Sigmoid colon (tissue), 4 donors: Measurements from ENCODE around the gene SDCCAG8.

Experiments
- CTCF ChIP-seq, 4 experiments: fragments of 450-650 bp in 3 of 4; fragments of 200-600 bp in 1 of 4; IDR thresholded peaks; one replicate each; pipeline ENCODE4 v1.5.1; 2016 to 2019; ENCODE audit warnings: antibody characterized with exemption in 4 of 4, mild to moderate bottlenecking in 3 of 4, moderate library complexity in 2 of 4
- EP300 ChIP-seq, 4 donors: sonication (generic); formaldehyde crosslinking; IDR thresholded peaks; one replicate each; pipeline ENCODE4 v1.6.1; 2017; ENCODE audit warnings: antibody characterized with exemption in 4 of 4

- TF ChIP-seq CTCF (IDR thresholded peaks at IDR 0.05): no peak
- TF ChIP-seq EP300 (IDR thresholded peaks at IDR 0.05): no peak
These were observed 178.0 kb downstream of the SDCCAG8 start for GRCh38 chr1:243433737-243434370.
